ENCODE data around the gene UCP2. TPM values are rescaled to one million over a fixed set of nuclear protein-coding genes. Genes with fewer than 3 reads are reported as not detected.

The UCP2 gene
- total and polyA plus RNA-seq, 8 donors = 4.6 to 19.4 (median 12.7) TPM

DNA sequence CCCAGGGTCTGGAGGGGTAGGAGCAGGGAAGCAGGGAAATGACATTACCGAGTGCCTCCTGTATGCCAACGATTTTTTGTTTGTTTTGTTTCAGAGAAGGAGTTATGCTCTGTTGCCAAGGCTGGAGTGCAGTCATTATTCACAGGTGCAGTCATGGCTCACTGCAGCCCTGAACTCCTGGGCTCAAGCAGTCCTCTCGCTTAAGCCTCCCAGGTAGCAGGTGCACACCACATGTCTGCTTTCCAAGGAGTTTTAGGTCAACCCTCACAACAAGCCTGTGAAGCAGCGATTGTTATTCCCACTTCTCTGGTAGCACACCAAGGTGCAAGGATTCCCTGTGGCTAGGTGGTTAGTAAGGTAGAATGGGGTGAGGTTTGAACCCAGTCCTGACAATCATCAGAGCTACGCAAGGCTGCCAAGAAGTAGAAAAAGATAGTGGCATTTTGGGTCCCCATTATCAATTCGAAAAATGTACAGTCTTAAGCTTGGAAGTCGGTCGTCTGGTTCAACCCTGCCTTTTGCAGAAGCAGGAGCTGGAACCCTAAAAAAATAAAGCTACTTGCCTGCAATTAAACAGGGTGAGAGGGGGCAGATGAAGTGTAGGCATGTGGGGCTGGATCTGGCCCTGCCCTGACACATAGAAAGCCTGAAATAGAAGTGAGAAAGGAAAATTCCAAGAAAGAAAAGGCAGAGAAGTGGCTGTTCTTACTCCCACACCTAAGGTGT, 17.1 kb upstream of the UCP2 start:
- no peaks in the 10 kb centered on the region for H3K4me1 ChIP-seq
- no peak for TF ChIP-seq CTCF (IDR thresholded peaks at IDR 0.05)
- no peak overlapping the region for H3K4me3 ChIP-seq
- ATAC-seq (peak in 2 of 4 donors; percentile 19 to 40), DNase-seq (no peak), FAIRE-seq (no peak)
- H3K27me3 ChIP-seq = no peaks in the 10 kb centered on the region
- H3K36me3 ChIP-seq = no peaks in the 10 kb centered on the region
- intact Hi-C loops (cut with DNase I) = no loop called here
- no peaks in the 10 kb centered on the region for H3K9me3 ChIP-seq
- 60 to 69% methylated on average over 8 of the region's 8 CpGs for WGBS, 2 donors
- H3K27ac ChIP-seq = no peak overlapping the region

DNA sequence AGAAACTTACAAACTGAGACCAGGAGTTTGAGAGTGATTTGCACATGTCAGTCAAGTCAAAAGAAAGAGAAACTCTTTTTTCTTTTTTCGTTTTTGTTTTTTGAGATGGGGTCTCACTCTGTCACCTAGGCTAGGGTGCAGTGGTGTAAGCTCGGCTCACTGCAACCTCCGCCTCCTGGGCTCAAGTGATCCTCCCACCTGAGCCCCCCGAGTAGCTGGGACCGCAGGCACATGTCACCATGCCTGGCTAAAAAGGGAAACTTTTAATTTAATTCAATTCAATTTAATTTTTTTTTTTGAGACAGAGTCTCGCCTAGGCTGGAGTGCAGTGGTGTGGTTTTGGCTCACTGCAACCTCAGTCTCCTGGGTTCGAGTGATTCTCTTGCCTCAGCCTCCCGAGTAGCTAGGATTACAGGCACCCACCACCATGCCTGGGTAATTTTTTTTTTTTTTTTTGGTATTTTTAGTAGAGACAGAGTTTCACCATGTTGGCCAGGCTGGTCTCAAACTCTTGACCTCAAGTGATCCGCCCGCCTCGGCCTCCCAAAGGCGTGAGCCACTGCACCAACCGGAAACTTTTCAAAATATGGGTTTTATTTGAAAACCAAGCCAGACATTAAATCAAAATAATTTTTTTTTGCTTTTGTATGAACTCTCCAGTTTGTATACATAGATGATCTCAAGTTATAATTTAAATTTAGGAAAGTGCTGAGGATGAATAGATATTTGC, 16.4 kb upstream of the UCP2 start:
- no peaks in the 10 kb centered on the region for H3K36me3 ChIP-seq
- FAIRE-seq (no peak), DNase-seq (no peak), ATAC-seq (no peak)
- intact Hi-C loops (cut with DNase I) = no loop called here
- WGBS, 2 donors = 87 to 89% methylated on average over 13 of the region's 13 CpGs
- H3K27me3 ChIP-seq = no peaks in the 10 kb centered on the region
- H3K9me3 ChIP-seq = no peaks in the 10 kb centered on the region
- no peak overlapping the region for H3K4me3 ChIP-seq
- TF ChIP-seq CTCF (IDR thresholded peaks at IDR 0.05) = no peak
- no peaks in the 10 kb centered on the region for H3K4me1 ChIP-seq
- H3K27ac ChIP-seq = no peak overlapping the region

DNA sequence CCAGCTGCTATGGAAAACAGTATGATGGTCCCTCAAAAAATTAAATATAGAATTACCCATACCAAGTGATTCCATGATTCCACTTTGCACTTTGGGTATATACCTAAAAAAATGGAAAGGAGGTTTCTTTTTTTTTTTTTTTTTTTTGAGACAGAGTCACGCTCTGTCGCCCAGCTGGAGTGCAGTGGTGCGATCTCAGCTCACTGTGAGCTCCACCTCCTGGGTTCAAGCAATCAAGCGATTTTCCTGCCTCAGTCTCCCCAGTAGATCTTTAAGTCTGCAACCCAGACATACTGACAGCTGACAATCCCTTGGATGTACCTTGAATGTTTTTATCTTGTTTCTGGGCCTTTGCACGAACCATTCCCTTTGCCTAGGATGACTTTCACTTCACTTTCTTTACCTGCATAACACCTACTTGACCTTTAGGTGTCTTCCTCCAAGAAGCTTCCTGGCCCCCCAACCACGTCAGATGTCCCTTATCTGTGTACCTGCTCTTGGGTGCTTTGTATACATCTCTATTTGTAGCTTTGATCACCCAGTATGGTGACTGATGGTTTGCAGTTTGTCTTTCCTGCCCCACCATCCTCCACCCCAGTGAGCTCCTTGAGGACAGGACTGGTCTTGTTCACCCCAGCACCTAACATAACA, 14.6 kb upstream of the UCP2 start:
- WGBS, 2 donors = 83 to 95% methylated on average over 6 of the region's 6 CpGs

DNA sequence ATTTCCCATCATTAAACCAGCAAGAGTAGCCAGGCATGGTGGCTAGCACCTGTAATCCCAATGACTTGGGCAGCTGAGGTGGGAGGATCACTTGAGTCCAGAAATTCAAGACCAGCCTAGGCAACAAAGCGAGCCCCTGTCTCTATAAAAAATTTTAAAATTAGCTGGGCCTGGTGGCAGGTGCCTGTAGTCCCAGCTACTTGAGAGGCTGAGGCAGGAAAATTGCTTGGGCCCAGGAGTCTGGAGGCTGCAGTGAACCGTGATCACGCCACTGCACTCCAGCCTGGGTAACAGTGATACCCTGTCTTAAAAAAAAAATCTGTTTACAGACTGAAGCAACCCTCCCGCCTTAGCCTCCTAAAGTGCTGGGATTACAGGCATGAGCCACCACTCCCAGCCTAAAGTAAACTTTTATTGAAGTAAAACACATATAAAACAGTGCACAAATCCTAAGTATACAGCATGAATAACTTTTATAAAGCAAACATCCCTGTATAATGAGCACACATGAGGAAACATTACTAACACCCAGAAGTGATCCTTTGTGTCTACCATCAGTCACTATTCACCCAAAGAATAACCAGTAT, 13.6 kb upstream of the UCP2 start:
- H3K4me3 ChIP-seq = no peak overlapping the region
- FAIRE-seq (no peak), ATAC-seq (no peak), DNase-seq (no peak)
- H3K4me1 ChIP-seq = no peaks in the 10 kb centered on the region
- 91 to 97% methylated on average over 4 of the region's 4 CpGs for WGBS, 2 donors
- TF ChIP-seq CTCF (IDR thresholded peaks at IDR 0.05) = no peak
- no peaks in the 10 kb centered on the region for H3K9me3 ChIP-seq
- no peak overlapping the region for H3K27ac ChIP-seq
- no peaks in the 10 kb centered on the region for H3K27me3 ChIP-seq
- intact Hi-C loops (cut with DNase I) = no loop called here
- no peaks in the 10 kb centered on the region for H3K36me3 ChIP-seq

More for the DNA sequence above, 14.6 kb upstream of the UCP2 start:
- Histone ChIP-seq H3K4me1 (no peaks in the 10 kb centered on the region), H3K27me3 (no peaks in the 10 kb centered on the region), H3K36me3 (no peaks in the 10 kb centered on the region), H3K4me3 (no peak overlapping the region), H3K9me3 (no peaks in the 10 kb centered on the region), H3K27ac (no peak overlapping the region)
- ATAC-seq (no peak), FAIRE-seq (no peak), DNase-seq (no peak)
- intact Hi-C loops (cut with DNase I) = no loop called here
- TF ChIP-seq CTCF (IDR thresholded peaks at IDR 0.05) = no peak

Measured in pancreas (tissue), 10 donors.